ENCODE results near the gene HLA-DQA1. TPM values are rescaled to one million over a fixed set of nuclear protein-coding genes. Genes with fewer than 3 reads are reported as not detected.
"Not testable (repeated sequence)": the region's sequence is repeated elsewhere in the genome, so short reads cannot be mapped to it uniquely, and the experiment has no call there.

Gene HLA-DQA1
- total RNA-seq, 2 donors from 2014 or later: 1.1 to 11.6 TPM

DNA sequence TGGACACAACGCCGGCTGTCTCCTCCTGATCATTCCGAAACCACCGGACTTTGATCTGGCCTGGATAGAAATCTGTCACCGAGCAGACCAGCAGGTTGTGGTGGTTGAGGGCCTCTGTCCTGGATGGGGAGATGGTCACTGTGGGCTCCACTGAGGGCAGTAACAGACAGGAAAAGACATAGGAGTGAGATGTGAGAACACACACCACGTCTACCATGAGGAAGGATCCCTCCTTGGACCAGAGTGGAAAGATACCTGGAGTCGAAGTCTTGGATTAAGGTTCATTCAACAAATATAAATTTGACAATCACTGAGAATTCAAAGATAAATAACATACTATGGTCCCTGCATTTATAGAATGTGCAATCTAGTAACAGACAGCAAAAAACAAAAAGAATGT is 24.9 kb downstream of the HLA-DQA1 start:
- no peak overlapping the region for H3K4me3 Mint-ChIP-seq
- H3K9me3 Mint-ChIP-seq: no peaks in the 10 kb centered on the region
- peaks cover 15% of the 10 kb centered on the region for H3K4me1 Mint-ChIP-seq
- H3K27ac Mint-ChIP-seq: no peak overlapping the region
- no peak for ATAC-seq (replicated peaks)
- peaks cover 9% of the 10 kb centered on the region for H3K36me3 Mint-ChIP-seq (ENCODE audit: low read depth)
- H3K27me3 Mint-ChIP-seq: no peaks in the 10 kb centered on the region

DNA sequence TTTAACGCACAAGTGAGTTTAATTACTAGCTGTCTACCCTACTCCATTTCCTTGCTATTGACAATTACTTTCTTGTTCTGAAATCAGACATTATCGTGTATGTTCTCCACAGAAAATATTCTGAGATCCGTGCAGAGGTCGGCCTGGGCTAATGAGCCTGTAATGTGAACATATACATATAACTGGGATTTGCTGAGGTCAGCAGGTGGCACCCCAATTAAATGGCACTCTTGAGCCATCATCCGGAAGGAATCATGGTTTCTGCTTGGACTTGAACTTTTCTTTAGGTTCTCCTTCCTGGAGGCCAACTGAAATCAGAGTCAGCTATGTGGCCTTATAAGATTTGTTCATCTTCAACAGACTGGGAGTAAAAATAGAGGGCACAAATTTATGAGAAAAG is 25.6 kb downstream of the HLA-DQA1 start:
- Mint-ChIP-seq H3K9me3 (no peaks in the 10 kb centered on the region), H3K4me1 (peaks cover 15% of the 10 kb centered on the region), H3K4me3 (peak overlapping the region; percentile 22), H3K36me3 (ENCODE audit: low read depth) (peaks cover 9% of the 10 kb centered on the region), H3K27me3 (no peaks in the 10 kb centered on the region), H3K27ac (no peak overlapping the region)
- no peak for ATAC-seq (replicated peaks)

DNA sequence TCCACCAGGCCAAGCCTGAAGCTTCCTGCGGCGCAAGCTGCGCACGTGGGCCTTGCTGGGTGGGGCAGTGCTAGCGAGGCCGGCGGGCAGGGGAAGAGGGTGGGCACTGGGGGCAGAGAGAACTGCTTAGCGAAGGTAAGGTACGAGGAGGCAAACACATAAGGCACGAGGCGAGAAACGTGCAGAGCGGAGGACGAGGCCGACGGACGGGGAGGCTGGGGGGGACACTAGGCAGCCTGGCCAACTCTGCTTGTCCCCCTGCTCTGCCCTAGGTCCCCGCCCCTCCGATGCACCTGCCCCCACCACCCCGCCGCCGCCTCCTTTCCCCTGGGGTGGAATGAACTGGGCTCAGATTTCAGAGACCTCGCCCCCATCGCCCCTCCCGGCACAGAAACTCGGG is 27.1 kb downstream of the HLA-DQA1 start:
- Mint-ChIP-seq H3K9me3 (no peaks in the 10 kb centered on the region), H3K27ac (no peak overlapping the region), H3K27me3 (no peaks in the 10 kb centered on the region), H3K4me3 (peak overlapping the region; percentile 80), H3K4me1 (peaks cover 15% of the 10 kb centered on the region), H3K36me3 (ENCODE audit: low read depth) (peaks cover 9% of the 10 kb centered on the region)
- no peak for ATAC-seq (replicated peaks)

DNA sequence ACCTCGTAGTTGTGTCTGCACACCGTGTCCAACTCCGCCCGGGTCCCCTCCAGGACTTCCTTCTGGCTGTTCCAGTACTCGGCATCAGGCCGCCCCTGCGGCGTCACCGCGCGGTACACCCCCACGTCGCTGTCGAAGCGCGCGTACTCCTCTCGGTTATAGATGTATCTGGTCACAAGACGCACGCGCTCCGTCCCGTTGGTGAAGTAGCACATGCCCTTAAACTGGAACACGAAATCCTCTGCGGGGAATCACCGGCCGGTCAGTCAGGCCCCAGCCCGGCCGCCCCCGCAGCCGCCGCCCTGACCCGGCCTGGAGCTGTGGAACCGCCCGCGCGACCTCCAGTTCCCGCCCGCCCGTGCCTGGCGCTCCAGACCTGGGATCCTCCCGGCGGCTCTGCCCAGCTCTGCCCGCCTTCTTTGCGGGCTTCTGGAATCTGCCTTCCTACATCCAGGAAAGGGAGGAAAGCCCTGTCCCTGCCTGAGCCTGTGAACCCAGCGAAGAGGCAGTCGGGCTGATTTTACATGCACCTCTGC is 27.7 kb downstream of the HLA-DQA1 start:
- no peaks in the 10 kb centered on the region for H3K27me3 Mint-ChIP-seq
- no peak overlapping the region for H3K27ac Mint-ChIP-seq
- H3K4me1 Mint-ChIP-seq: peaks cover 15% of the 10 kb centered on the region
- ATAC-seq (replicated peaks): peak; percentile 32
- H3K4me3 Mint-ChIP-seq: peak overlapping the region; percentile 80
- no peaks in the 10 kb centered on the region for H3K9me3 Mint-ChIP-seq
- peaks cover 9% of the 10 kb centered on the region for H3K36me3 Mint-ChIP-seq (ENCODE audit: low read depth)

DNA sequence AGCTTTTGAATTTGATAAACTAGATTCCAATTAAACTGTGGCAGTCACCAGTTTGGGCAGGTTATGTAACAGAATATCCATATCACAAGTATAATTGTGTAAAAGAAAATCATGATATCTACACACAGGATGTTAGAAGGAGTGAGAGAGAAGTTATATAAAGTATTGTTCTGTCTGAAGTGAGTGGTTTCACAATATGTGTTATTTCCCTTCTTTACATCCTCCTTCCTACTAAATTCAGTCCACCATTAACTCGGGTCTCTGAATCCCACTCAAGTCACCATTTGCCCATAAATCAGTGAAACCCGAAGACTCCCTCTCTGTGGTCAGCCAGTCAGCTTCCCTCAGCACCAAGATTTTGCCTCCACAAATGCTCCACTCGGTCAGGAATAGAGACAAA is 28.5 kb downstream of the HLA-DQA1 start:
- peak; percentile 55 for ATAC-seq (replicated peaks)
- Mint-ChIP-seq H3K9me3 (no peaks in the 10 kb centered on the region), H3K4me3 (peak overlapping the region; percentile 80), H3K27ac (peak overlapping the region; percentile 70), H3K36me3 (ENCODE audit: low read depth) (peaks cover 9% of the 10 kb centered on the region), H3K27me3 (no peaks in the 10 kb centered on the region), H3K4me1 (peaks cover 15% of the 10 kb centered on the region)

DNA sequence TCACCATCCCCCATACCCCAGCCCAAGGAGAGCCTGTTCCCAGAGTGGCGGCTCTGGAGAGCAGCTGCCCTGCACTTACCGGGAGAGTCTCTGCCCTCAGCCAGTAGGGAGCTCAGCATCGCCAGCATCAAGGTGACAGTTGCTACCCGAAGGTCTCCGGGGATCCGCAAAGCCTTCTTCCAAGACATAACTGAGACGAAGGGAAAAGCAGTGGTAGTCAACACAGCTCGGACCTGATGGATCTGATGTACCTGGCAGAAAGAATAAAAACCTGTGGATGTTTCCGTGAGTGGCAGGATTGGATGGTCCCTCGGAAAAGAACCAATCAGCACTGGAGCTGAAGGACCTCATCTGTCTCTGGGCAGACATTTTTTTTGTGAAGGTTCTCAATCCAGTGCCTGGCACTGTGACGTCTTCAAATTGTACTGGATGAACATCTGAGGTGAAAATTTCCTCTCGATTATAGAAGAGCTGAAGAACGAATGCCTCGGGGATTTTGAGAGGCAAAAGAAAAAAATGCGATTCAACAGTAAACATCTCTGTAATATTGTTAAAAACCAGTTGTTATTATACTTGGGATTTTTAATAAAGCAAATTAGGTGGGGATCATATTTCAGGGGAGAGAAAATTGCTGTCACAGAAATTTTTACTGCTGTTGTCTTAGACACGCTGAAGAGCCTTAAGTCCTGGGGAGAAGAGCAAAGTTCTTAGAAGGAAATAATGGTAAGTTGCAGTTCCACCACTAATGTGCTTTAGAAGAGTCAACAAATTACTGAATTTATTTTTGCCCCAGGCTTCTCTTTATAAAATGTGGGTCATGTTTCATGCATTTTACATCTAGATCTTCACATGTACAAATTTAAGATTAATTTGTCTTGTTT is 29.5 kb downstream of the HLA-DQA1 start, which contains the start of gene HLA-DQB1:
Gene HLA-DQB1, minus strand, starts transcription at position 238 of the 881 bp plus-strand sequence. Its CDS starts 50 bp downstream, at position 188.
- H3K4me1 Mint-ChIP-seq: peaks cover 15% of the 10 kb centered on the region
- no peaks in the 10 kb centered on the region for H3K27me3 Mint-ChIP-seq
- H3K9me3 Mint-ChIP-seq: no peaks in the 10 kb centered on the region
- H3K36me3 Mint-ChIP-seq (ENCODE audit: low read depth): peaks cover 5% of the 10 kb centered on the region
- peak; percentile 94 for ATAC-seq (replicated peaks)
- peak within 1 kb of the TSS; percentile 70 for H3K27ac Mint-ChIP-seq
- peak within 1 kb of the TSS; percentile 80 for H3K4me3 Mint-ChIP-seq

DNA sequence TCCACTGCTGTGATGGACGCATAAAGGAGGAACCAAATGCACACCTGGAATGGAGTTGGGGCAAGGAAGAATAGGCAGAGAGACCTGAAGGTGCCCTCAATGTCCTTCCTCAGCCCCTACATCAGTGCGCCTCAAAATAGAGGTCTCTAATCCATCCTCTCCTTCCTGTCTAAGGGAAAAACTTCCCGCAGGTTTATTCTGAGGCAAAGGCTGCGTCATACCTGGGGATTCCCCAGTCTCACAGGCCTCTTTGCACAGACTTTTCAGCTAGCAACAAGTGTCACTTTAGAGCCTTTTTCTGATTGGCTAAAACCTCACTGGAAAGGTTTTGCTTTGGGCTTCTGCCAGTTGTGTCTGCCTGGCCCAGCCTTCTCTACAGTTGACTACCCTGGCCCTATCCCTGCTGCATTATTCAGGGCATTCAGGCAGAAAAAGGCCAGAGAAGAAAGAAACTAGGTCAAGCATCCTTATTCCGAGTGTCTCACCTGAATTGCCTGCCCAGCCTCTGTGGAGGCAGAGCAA is 31.1 kb downstream of the HLA-DQA1 start:
- H3K36me3 Mint-ChIP-seq (ENCODE audit: low read depth): no peaks in the 10 kb centered on the region
- no peaks in the 10 kb centered on the region for H3K9me3 Mint-ChIP-seq
- H3K4me3 Mint-ChIP-seq: no peak overlapping the region
- no peak overlapping the region for H3K27ac Mint-ChIP-seq
- ATAC-seq (replicated peaks): peak; percentile 37
- no peaks in the 10 kb centered on the region for H3K27me3 Mint-ChIP-seq
- peaks cover 15% of the 10 kb centered on the region for H3K4me1 Mint-ChIP-seq

DNA sequence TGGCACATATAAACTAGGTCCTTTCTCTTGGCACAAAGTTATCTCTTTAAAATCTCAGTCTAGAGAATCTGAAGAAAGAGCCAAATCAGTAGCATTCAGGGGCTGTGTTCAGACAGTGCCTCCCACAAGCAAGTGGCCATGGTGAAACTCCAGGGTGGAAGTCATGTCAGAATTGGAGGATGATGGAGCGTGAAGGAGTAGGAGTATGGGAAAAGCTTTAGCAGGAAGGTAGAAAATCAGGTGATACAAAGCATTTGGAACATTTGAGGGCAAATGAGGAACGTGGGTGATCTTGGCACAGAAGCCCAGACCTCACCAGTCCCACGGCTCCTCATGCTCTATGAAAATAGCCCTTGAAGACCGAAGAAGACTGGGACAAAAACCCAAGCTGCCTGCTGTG is 32.0 kb downstream of the HLA-DQA1 start:
- Mint-ChIP-seq H3K27me3 (no peaks in the 10 kb centered on the region), H3K27ac (no peak overlapping the region), H3K4me1 (peaks cover 15% of the 10 kb centered on the region), H3K9me3 (no peaks in the 10 kb centered on the region), H3K4me3 (no peak overlapping the region), H3K36me3 (ENCODE audit: low read depth) (no peaks in the 10 kb centered on the region)
- no peak for ATAC-seq (replicated peaks)

DNA sequence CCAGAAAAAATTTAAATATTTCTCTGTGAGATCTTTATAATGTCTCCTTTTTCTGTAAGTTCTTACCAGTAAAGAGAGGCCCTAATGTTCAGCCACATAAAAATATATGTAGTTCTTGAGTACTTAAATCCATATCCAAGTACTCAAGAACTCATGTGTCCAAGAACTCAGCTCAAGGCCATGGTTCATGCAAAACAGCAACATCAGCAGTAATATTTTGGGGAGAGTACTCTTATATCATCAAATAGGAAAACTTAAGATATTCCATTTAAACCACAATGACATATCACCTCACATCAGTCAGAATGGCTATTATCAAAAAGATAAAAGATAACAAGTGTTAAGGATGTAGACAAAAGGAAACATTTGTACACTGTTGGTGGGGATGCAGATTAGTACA is 32.7 kb downstream of the HLA-DQA1 start:
- Mint-ChIP-seq H3K9me3 (no peaks in the 10 kb centered on the region), H3K27me3 (no peaks in the 10 kb centered on the region), H3K4me1 (peaks cover 15% of the 10 kb centered on the region), H3K36me3 (ENCODE audit: low read depth) (no peaks in the 10 kb centered on the region), H3K4me3 (no peak overlapping the region), H3K27ac (no peak overlapping the region)
- no peak for ATAC-seq (replicated peaks)

DNA sequence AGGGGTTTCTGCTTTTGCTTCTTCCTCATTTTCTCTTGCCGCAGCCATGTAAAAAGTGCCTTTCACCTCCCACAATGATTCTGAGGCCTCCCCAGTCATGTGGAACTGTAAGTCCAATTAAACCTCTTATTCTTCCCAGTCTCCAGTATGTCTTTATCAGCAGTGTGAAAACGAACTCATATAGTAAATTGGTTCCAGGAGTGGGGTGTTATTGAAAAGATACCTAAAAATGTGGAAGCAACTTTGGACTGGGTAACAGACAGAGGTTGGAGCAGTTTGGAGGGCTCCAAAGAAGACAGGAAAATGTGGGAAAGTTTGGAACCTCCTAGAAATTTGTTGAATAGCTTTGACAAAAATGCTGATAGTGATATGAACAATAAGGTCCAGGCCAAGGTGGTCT is 34.7 kb downstream of the HLA-DQA1 start:
- not testable (repeated sequence) for H3K27me3 Mint-ChIP-seq; H3K9me3 Mint-ChIP-seq; H3K36me3 Mint-ChIP-seq (ENCODE audit: low read depth); H3K4me3 Mint-ChIP-seq; ATAC-seq (replicated peaks); H3K27ac Mint-ChIP-seq; H3K4me1 Mint-ChIP-seq

DNA sequence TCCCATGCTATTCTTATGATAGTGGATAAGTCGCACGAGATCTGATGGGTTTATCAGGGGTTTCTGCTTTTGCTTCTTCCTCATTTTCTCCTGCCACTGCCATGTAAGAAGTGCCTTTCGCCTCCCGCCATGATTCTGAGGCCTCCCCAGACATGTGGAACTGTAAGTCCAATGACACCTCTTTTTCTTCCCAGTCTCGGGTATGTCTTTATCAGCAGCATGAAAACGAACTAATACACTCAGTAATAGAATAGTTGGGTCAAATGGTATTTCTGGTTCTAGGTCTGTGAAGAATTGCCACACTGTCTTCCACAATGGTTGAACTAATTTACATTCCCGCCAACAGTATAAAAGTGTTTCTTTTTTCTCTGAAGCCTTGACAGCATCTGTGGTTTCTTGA is 36.9 kb downstream of the HLA-DQA1 start:
- not testable (repeated sequence) for H3K27me3 Mint-ChIP-seq; H3K4me1 Mint-ChIP-seq; H3K9me3 Mint-ChIP-seq; H3K27ac Mint-ChIP-seq; ATAC-seq (replicated peaks); H3K4me3 Mint-ChIP-seq; H3K36me3 Mint-ChIP-seq (ENCODE audit: low read depth)

DNA sequence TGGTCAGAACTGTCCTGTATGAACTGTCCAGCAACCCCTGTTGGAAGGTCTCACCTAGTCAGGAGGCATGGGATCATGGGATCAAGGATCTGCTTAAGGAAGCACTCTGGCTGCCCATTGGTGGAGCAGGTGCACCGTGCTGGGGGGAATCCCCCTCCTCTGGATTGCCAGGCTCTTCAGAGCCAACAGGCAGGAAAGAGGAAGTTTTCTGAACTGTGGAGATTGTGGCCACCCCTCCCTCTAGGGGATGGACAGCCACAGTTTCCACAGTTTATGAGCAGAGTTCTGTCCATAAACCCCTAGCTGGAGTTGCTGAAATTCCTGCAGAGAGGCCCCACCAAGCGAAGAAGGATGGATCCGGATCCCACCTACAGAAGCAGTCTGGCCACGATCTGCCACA is 42.3 kb downstream of the HLA-DQA1 start:
- H3K27ac Mint-ChIP-seq: no peak overlapping the region
- H3K36me3 Mint-ChIP-seq (ENCODE audit: low read depth): no peaks in the 10 kb centered on the region
- H3K4me3 Mint-ChIP-seq: no peak overlapping the region
- H3K27me3 Mint-ChIP-seq: no peaks in the 10 kb centered on the region
- H3K4me1 Mint-ChIP-seq: no peaks in the 10 kb centered on the region
- no peak for ATAC-seq (replicated peaks)
- no peaks in the 10 kb centered on the region for H3K9me3 Mint-ChIP-seq

DNA sequence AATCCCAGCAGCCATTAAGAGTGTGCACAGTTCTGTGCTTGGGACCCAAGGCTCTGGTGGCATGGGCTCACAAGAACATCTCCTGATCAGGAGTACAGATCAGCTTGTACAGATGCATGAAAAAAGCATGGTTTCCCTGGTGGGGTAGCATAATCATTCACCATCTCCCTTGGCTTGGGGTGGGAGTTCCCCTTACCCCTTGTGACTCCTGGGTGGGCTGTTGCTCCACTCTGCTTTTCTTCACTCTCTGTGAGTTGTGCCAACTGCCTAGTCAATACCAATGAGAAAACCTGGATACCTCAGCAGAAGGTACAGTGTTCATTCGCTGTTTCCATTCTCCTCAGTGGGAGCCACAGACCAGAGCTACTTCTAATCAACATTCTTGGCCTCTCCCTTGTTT is 42.8 kb downstream of the HLA-DQA1 start:
- Mint-ChIP-seq H3K9me3 (no peaks in the 10 kb centered on the region), H3K27me3 (no peaks in the 10 kb centered on the region), H3K4me1 (no peaks in the 10 kb centered on the region), H3K4me3 (no peak overlapping the region), H3K27ac (no peak overlapping the region), H3K36me3 (ENCODE audit: low read depth) (no peaks in the 10 kb centered on the region)
- no peak for ATAC-seq (replicated peaks)

DNA sequence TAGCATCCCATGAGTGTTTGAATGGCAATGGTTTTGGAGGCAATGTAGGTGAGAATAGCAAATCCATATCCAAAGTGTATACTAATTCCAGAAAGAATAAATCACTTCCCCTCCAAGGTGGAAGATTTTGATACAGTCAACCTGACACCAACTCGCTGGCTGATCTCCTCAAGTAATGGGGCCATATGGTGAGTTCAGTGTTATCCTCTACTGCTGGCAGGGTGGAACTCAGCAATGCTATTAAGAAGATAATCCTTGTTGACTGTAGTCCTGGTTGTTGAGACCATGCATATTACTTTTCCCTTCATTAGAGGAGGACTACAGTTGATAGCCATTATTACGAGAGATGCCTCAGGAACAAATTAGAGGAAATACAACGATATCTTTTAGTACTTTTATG is 47.0 kb downstream of the HLA-DQA1 start:
- no peaks in the 10 kb centered on the region for H3K27me3 Mint-ChIP-seq
- H3K4me1 Mint-ChIP-seq: peaks cover 9% of the 10 kb centered on the region
- ATAC-seq (replicated peaks): no peak

DNA sequence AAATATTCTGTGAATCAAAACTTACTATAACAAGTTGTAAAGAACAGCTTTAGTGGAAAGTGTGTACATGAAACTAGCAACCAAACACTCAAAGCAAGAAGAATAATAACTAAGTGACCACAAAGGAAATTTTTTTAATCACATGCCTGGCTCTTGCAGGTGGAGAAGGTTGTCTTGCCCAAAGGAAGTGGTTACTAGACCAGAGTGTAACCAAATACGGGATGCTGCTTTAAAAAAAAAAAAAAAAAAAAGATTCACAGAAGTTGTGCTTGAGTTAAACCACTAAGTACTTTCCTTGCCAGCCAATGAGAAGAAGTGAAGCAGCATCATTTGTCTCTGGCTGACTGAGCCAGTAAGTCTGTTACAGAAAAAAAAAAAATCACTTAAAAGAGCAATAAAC is 48.4 kb downstream of the HLA-DQA1 start:
- Mint-ChIP-seq H3K27me3 (no peaks in the 10 kb centered on the region), H3K9me3 (no peaks in the 10 kb centered on the region), H3K36me3 (ENCODE audit: low read depth) (no peaks in the 10 kb centered on the region), H3K4me3 (peak overlapping the region; percentile 41), H3K4me1 (peaks cover 9% of the 10 kb centered on the region), H3K27ac (peak overlapping the region; percentile 72)
- peak; percentile 95 for ATAC-seq (replicated peaks)

More for the DNA sequence above, 47.0 kb downstream of the HLA-DQA1 start:
- Mint-ChIP-seq H3K9me3 (no peaks in the 10 kb centered on the region), H3K4me3 (no peak overlapping the region), H3K27ac (no peak overlapping the region), H3K36me3 (ENCODE audit: low read depth) (no peaks in the 10 kb centered on the region)

Data from activated T-helper 17 cell treated with anti-CD3 and anti-CD28 coated beads, Interleukin-2, amount 50 U/mL, for 72 hours (primary cell).